Adipocyte (in vitro differentiated cells): Measurements from ENCODE around the gene USP36.

ENCODE experiments used
- DNase-seq: peaks from one replicate; pipeline ENCODE4 v3.0.0-alpha.2; 2015; ENCODE audit warnings: low read depth
- H3K27me3 ChIP-seq: replicated peaks from 2 replicates; pipeline ENCODE4 v1.7.0; 2013; ENCODE audit warnings: mild to moderate bottlenecking, low read length, moderate library complexity; ENCODE audit not compliant: control insufficient read depth, insufficient read depth
- H3K36me3 ChIP-seq: 2 replicates; pipeline ENCODE4 v1.7.0; 2013; ENCODE audit warnings: low read length, mild to moderate bottlenecking, moderate library complexity; ENCODE audit not compliant: control insufficient read depth, insufficient read depth, severe bottlenecking
- H3K4me1 ChIP-seq: 2 replicates; pipeline ENCODE4 v1.7.0; 2013; ENCODE audit warnings: mild to moderate bottlenecking, low read length, moderate library complexity; ENCODE audit not compliant: control insufficient read depth, insufficient read depth
- H3K4me3 ChIP-seq: 2 replicates; pipeline ENCODE4 v1.7.0; 2013; ENCODE audit warnings: mild to moderate bottlenecking, low read length, moderate library complexity
- H3K9ac ChIP-seq: 2 replicates; pipeline ENCODE4 v1.7.0; 2013; ENCODE audit warnings: mild to moderate bottlenecking, low read length, moderate library complexity
- H3K9me3 ChIP-seq: 2 replicates; pipeline ENCODE4 v1.7.0; 2013; ENCODE audit warnings: mild to moderate bottlenecking, low read length, moderate library complexity; ENCODE audit not compliant: control insufficient read depth

The USP36 gene

DNA sequence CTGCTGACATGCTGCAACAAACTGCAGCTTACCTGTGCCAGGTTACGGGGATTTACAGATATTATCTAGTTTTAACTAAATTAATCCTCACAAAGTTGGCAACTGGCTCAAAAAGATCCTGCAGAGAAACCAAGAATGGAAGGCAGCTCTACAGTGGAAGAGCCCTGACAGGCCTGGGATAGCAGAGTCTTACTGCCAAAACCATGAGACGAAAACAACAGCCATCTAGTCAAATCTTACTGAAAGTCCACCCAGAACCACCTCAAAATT is 8.1 kb downstream of the USP36 start:
- H3K4me1 ChIP-seq = peaks cover 3% of the 10 kb centered on the region
- H3K9me3 ChIP-seq = no peaks in the 10 kb centered on the region
- H3K36me3 ChIP-seq = peaks cover 96% of the 10 kb centered on the region
- no peak for DNase-seq
- no peak overlapping the region for H3K9ac ChIP-seq
- H3K4me3 ChIP-seq = no peak overlapping the region
- H3K27me3 ChIP-seq = no peaks in the 10 kb centered on the region

GRCh38 chr17:78831688-78832540 is 8.7 kb downstream of the USP36 start:
- no peak overlapping the region for H3K4me3 ChIP-seq
- H3K9me3 ChIP-seq = no peaks in the 10 kb centered on the region
- no peak overlapping the region for H3K9ac ChIP-seq
- peaks cover 3% of the 10 kb centered on the region for H3K4me1 ChIP-seq
- no peak for DNase-seq
- H3K36me3 ChIP-seq = peaks cover 95% of the 10 kb centered on the region
- H3K27me3 ChIP-seq = no peaks in the 10 kb centered on the region

GRCh38 chr17:78829477-78829876 is 11.1 kb downstream of the USP36 start:
- H3K4me3 ChIP-seq = no peak overlapping the region
- no peak for DNase-seq
- no peaks in the 10 kb centered on the region for H3K27me3 ChIP-seq
- H3K9me3 ChIP-seq = no peaks in the 10 kb centered on the region
- H3K9ac ChIP-seq = no peak overlapping the region
- no peaks in the 10 kb centered on the region for H3K4me1 ChIP-seq
- peaks cover 94% of the 10 kb centered on the region for H3K36me3 ChIP-seq

DNA sequence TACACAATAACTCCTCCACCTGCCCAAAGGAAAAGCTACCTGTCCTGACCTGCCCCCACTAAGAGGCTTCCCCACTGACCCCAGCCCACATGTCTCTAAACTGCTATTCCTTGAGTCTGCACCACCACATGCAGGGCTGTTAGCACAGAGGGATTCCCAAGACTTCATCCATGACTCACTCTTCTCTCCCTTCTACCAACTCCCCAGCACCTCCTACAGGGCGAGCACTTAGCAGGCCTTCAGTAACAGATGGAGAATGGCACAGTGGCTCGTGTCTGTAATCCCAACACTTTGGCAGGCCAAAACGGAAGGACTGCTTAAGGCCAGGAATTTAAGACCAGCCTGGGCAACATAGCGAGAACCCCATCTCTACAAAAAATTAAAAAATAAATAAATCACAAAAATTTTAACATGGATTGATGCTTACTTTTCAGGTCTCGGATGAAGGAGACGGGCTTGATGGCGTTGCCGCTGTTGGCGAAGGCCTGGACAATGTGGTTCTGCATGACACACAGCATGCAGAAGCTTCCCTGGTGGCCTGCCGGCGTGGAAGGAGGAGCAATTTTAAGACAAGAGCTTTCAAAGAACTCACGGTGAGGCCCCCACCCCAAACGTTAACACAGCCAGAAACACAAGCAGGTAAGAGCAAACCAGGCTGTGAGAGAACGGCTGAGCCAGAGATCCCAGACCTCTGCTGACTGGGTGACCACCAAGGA is 12.0 kb downstream of the USP36 start:
- no peaks in the 10 kb centered on the region for H3K4me1 ChIP-seq
- no peak overlapping the region for H3K4me3 ChIP-seq
- no peaks in the 10 kb centered on the region for H3K9me3 ChIP-seq
- H3K27me3 ChIP-seq = no peaks in the 10 kb centered on the region
- DNase-seq = peak; percentile 41
- H3K9ac ChIP-seq = no peak overlapping the region
- H3K36me3 ChIP-seq = peaks cover 94% of the 10 kb centered on the region

- peaks cover 91% of the 10 kb centered on the region for H3K36me3 ChIP-seq
- H3K9me3 ChIP-seq = no peaks in the 10 kb centered on the region
- no peak overlapping the region for H3K9ac ChIP-seq
- H3K27me3 ChIP-seq = no peaks in the 10 kb centered on the region
- H3K4me1 ChIP-seq = peaks cover 4% of the 10 kb centered on the region
- no peak for DNase-seq
- no peak overlapping the region for H3K4me3 ChIP-seq
Observed at GRCh38 chr17:78826836-78827509, 13.6 kb downstream of the USP36 start.

DNA sequence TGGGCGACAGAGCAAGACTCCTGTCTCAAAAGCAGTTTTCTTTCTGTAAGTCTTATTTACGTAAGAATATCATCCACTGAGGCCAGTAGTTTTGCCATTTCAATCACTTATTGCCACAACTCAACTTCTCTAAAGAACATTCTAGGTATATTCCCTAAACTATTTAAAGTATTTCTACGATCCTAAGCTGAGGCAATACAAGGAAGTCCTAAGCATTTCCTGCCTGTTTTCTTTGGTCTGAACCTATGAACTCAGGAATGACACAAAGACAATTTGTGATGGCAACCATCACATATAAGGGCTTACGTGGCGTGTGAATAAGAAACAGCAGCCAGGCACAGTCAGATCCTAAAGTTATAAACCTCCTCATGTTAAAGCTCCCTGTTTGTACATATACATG is 14.2 kb downstream of the USP36 start:
- Histone ChIP-seq H3K4me3 (no peak overlapping the region), H3K36me3 (peaks cover 91% of the 10 kb centered on the region), H3K9ac (no peak overlapping the region), H3K4me1 (peaks cover 4% of the 10 kb centered on the region), H3K9me3 (no peaks in the 10 kb centered on the region), H3K27me3 (no peaks in the 10 kb centered on the region)
- DNase-seq = no peak

- H3K4me3 ChIP-seq = no peak overlapping the region
- no peaks in the 10 kb centered on the region for H3K27me3 ChIP-seq
- DNase-seq = no peak
- H3K36me3 ChIP-seq = peaks cover 90% of the 10 kb centered on the region
- peaks cover 4% of the 10 kb centered on the region for H3K4me1 ChIP-seq
- H3K9ac ChIP-seq = no peak overlapping the region
- no peaks in the 10 kb centered on the region for H3K9me3 ChIP-seq
Observed at GRCh38 chr17:78825696-78826095, 14.9 kb downstream of the USP36 start.

GRCh38 chr17:78824240-78824639 is 16.4 kb downstream of the USP36 start:
- peaks cover 4% of the 10 kb centered on the region for H3K4me1 ChIP-seq
- H3K9me3 ChIP-seq = no peaks in the 10 kb centered on the region
- peaks cover 91% of the 10 kb centered on the region for H3K36me3 ChIP-seq
- DNase-seq = no peak
- no peaks in the 10 kb centered on the region for H3K27me3 ChIP-seq
- no peak overlapping the region for H3K9ac ChIP-seq
- no peak overlapping the region for H3K4me3 ChIP-seq

- H3K4me3 ChIP-seq = no peak overlapping the region
- H3K4me1 ChIP-seq = peaks cover 4% of the 10 kb centered on the region
- no peak overlapping the region for H3K9ac ChIP-seq
- no peaks in the 10 kb centered on the region for H3K27me3 ChIP-seq
- DNase-seq = no peak
- H3K36me3 ChIP-seq = peaks cover 91% of the 10 kb centered on the region
- H3K9me3 ChIP-seq = no peaks in the 10 kb centered on the region
Observed at GRCh38 chr17:78823282-78824046, 17.1 kb downstream of the USP36 start.

DNA sequence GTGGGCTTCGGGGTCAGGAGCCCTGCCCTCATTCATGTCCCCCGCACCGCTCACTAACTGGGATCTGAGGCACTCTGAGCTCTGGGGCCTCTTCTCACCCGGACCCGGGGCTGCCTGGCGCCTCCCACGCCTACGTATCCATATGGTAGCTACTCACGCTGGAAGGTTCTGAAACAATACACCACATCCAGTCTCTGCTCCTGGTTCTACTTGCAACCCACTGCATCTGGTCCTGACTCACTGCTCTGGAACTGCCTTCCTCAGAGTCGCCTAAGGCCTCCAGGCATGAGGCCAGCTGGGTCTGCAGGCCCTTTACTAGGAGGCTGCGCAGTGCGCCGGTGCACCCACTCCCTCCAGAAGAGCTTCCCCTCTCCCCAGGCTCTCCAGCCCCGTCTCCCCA is 18.1 kb downstream of the USP36 start:
- Histone ChIP-seq H3K4me1 (peaks cover 4% of the 10 kb centered on the region), H3K9me3 (no peaks in the 10 kb centered on the region), H3K9ac (peak overlapping the region; percentile 14), H3K4me3 (no peak overlapping the region), H3K36me3 (peaks cover 91% of the 10 kb centered on the region), H3K27me3 (no peaks in the 10 kb centered on the region)
- DNase-seq = peak; percentile 94

GRCh38 chr17:78821961-78822360 is 18.7 kb downstream of the USP36 start:
- H3K9me3 ChIP-seq = no peaks in the 10 kb centered on the region
- H3K36me3 ChIP-seq = peaks cover 92% of the 10 kb centered on the region

More at GRCh38 chr17:78821961-78822360, 18.7 kb downstream of the USP36 start:
- Histone ChIP-seq H3K27me3 (no peaks in the 10 kb centered on the region), H3K4me1 (peaks cover 4% of the 10 kb centered on the region), H3K9ac (no peak overlapping the region), H3K4me3 (no peak overlapping the region)
- no peak for DNase-seq
